Urothelium cell line (cell line): Measurements from ENCODE around the gene ACTL6B.
A peak's percentile ranks its signal among the peaks of the same experiment; 100 is the strongest.

Source experiments
- DNase-seq: peaks from one replicate; pipeline ENCODE4 v3.0.0; 2011; ENCODE audit warnings: low spot score, mixed read lengths
- FAIRE-seq: peaks from 2 replicates; lab custom pipeline; 2011; peaks lifted over from hg19 to GRCh38; lab: Jason Lieb, UNC

Gene ACTL6B

GRCh38 chr7:100683659-100684533 lies 27.6 kb upstream of the ACTL6B start:
- FAIRE-seq (no peak), DNase-seq (no peak)

- FAIRE-seq (no peak), DNase-seq (no peak)
These were observed 26.9 kb upstream of the ACTL6B start for GRCh38 chr7:100682991-100683658.

DNA sequence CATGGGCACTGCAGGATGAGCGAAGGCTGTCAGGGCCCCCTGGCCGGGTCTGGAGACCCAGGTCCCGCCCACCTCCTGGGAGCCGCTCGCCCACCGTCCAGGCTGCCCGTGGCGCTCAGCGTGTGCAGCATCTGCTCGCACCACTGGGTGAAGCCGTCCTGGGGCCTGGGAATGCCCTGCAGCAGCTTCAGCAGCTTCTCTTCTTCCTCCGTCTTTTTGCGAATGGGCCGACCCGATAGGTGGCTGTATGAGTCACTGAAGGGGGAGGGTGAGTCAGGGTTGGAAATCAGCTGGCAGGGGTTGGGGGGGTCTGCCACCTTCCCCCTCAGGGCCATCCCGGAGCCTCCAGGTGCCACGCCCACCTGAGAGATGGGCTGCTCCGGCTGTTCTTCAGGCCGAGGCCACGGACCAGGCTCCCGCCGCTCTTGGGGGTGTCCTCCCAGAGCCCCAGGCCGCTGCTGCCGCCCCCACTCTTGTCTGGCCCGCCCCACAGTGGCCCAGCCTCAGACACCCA lies 26.0 kb upstream of the ACTL6B start:
- DNase-seq, result no peak
- no peak for FAIRE-seq

DNA sequence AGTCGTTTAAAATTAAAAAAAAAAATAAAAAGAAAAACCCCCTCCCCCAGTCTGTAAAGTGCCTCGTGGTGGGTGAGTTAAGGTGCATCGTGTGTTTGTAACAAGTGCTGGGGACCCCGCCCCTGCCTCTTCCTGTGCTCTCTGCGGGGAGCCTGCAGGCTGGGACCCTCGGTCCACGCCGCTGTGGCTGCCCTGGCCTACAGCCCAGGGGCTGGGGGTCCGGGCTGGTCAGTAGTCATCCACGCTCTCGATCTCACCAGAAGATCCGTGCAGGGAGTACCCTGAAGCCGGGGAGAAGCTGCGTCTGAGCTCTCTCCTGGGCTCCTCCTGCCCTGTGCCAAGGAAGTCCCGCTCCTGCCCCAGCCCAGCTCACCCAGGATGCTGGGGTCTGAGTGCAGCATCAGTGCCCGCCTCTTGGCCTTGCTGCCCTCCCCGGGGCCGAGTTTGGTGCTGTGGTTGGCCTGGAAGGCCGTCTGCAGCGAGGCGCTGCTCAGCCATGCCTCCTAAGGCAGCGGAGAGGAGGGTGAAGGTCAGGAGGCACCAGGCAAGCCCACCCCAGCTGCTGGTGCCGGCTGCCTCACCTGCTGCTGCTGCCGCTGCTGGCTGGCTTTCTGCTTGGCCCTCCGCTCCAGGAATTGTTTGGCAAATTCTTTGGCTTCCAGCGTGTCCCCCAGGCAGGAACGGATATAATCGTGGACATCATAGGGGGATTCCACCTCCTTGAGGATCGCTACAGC lies 25.4 kb upstream of the ACTL6B start:
- DNase-seq, result no peak
- FAIRE-seq, result no peak

- FAIRE-seq (peak; percentile 40), DNase-seq (no peak)
These were observed 24.5 kb upstream of the ACTL6B start for GRCh38 chr7:100680576-100681271.

DNA sequence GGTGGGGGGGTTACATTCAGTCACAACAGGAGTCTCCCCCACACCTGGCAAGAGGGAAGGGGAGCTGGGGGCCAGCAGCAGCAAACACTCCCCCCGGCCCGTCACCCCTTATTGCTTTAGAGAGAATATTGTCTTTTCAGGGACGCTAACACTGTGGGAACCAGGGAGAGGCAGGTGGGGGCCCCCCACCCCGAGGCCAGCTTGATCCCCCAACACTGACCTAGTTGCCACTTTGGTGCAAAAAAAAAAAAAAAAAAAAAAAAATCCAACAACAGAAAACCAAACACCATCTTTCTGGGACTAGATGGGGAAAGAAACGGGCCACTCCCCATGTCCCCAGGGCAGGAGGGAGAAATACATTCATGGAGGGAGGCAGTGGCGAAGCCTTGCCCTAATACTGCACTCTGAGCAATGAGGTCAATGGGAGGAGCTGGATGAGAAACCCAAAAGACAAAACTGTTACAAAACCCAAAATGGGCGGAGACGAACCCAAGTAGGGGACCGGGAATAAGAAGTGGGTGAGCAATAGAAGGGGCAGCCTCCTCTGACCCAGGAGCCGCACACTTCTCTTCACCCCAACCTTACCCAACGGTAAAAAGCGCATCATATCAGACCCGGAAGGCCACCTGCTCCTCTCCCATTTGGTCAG lies 23.8 kb upstream of the ACTL6B start:
- DNase-seq, result no peak
- FAIRE-seq, result peak; percentile 42

- DNase-seq (no peak), FAIRE-seq (no peak)
These were observed 23.1 kb upstream of the ACTL6B start for GRCh38 chr7:100679129-100679926.

- FAIRE-seq (peak; percentile 61), DNase-seq (no peak)
These were observed 22.2 kb upstream of the ACTL6B start for GRCh38 chr7:100678291-100678984.

DNA sequence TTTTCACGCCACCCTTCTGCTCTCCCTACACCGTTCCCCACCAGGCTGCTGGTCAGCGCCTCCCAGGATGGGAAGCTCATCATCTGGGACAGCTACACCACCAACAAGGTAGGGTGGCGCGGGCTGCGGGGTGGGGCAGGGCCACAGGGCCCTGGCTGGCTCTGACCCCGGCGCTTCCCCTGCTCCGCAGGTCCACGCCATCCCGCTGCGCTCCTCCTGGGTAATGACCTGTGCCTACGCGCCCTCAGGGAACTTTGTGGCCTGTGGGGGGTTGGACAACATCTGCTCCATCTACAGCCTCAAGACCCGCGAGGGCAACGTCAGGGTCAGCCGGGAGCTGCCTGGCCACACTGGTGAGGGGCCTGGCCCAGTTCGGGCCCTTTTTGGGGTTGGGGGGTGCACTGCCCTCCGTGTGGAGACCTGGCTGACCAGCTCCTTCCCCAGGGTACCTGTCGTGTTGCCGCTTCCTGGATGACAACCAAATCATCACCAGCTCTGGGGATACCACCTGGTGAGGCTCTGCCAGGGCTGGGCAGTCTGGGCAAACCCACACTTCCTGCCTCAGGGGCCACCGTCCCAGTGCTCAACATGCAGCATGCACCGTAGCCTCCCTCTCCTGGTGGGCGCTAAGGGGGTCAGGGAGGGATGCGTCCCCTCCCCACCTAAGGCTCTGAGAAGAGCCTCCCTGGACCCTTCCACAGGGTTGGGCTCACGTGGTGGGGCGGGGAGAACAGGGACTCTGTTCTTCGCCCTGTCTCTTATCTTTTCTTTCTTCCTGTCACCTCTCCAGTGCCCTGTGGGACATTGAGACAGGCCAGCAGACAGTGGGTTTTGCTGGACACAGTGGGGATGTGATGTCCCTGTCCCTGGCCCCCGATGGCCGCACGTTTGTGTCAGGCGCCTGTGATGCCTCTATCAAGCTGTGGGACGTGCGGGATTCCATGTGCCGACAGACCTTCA lies 21.3 kb upstream of the ACTL6B start:
- no peak for FAIRE-seq
- DNase-seq, result no peak

DNA sequence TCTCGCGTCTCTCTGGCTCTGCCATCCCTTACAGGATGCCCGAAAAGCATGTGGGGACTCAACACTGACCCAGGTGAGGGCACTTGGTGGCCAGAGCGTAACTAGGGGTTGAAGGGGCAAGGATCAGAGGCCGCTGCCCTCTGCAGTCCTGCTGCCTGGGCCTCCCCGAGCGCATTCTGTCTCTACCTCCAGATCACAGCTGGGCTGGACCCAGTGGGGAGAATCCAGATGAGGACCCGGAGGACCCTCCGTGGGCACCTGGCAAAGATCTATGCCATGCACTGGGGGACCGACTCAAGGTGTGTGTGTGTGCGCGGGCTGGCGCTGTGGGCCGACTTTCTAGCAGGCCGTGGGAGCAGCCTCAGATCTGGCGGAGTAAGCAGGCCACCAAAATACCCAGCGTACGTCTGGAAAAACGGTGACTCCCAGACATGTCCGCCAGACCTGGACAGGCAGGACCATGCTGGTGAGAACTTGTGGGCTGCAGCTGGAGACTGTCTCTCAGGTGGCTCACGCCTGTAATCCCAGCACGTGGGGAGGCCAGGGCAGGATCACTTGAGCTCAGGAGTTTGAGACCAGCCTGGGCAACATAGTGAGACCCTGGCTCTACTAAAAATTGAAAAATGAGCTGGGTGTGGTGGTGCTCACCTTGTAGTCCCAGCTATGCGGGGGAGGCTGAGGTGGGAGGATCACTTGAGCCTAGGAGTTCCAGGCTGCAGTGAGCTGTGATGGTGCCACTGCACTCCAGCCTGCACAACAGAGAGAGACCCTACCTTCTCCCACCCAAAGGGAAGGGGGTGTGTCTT lies 20.5 kb upstream of the ACTL6B start:
- FAIRE-seq (peak; percentile 84), DNase-seq (no peak)

DNA sequence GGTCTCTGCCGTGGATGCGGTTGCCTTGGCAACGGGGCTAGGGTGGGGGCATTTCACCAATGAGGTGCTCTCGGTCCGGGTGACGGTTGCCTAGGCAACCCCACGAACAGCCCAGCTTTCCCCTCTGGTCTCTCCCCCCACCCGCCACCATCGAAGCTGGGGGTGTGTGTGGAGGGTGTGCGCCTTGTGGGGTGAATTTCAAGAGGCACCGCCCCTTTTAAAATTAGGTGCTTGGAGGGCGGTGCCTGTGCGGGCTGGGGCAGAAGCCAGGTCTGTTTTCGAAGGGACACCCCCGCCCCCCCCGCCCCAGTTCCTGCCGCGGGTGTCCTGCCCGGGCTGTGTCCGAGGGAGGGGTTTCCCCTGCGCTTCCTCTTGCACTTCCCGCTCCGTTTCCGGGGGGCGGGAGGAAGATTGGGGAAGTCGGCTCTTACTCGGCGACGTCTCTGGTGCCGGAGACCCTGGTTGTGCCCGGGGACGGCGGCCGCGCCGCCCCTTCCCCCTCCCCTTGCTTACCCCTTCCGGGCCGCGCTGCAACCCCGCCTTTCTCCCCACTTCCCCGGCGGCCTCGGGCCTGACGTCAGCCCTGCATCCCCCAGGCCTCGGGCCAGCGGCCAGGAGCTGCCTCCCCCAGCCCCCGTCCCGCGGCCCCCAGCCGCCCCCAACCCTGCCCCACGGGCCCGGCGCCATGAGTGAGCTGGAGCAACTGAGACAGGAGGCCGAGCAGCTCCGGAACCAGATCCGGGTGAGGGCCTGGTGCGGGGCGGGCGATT lies 19.5 kb upstream of the ACTL6B start:
- FAIRE-seq, result peak; percentile 74
- DNase-seq, result peak; percentile 82

- FAIRE-seq, result no peak
- no peak for DNase-seq
These were observed 18.8 kb upstream of the ACTL6B start for GRCh38 chr7:100675105-100675451.

- no peak for DNase-seq
- no peak for FAIRE-seq
These were observed 18.3 kb upstream of the ACTL6B start for GRCh38 chr7:100674411-100675104.

DNA sequence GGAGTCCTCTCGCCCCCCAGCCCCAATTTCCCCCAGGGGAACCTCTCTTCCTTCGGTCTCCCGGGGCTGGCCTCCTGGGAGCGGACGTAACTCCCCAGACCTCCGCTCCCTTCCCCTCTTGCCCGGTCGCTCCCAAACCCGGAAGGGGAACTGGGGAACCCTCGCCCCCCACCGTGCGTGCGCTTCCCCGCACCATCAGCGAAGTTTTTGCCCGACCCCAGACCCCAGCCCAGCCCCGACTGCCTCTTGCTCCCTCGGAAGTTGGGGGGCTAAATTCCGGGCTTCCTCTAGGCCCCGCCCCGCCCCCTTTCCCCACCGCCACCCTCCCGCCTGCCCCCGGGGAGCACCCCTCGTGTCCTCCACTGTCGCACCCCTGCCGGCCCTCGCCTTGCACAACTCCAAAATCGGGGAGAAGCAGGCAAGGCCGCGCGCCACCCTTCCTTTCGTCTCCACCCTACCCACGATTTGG lies 17.7 kb upstream of the ACTL6B start:
- no peak for FAIRE-seq
- DNase-seq, result no peak

- FAIRE-seq (peak; percentile 95), DNase-seq (peak; percentile 100)
These were observed 17.2 kb upstream of the ACTL6B start, which contains the start of gene GNB2 for GRCh38 chr7:100673302-100673941. GNB2 (plus strand) TSS chr7:100673740; CDS start chr7:100676266, 2,526 bp downstream.
